Activated naive CD4-positive, alpha-beta T cell treated with anti-CD3 and anti-CD28 coated beads, Interleukin-2, amount 50 U/mL, for 16 hours (primary cell): ENCODE measurements around the gene UBR3.
"Not testable (repeated sequence)": the region's sequence is repeated elsewhere in the genome, so short reads cannot be mapped to it uniquely, and the experiment has no call there.

Experiments used
- DNase-seq: peaks from one replicate; pipeline ENCODE4 v3.0.0-alpha.2; 2020

The UBR3 gene

GRCh38 chr2:169827272-169828140 lies at the start of gene UBR3:
UBR3 (plus strand) TSS chr2:169827454; CDS start chr2:169827508, 54 bp downstream.
- DNase-seq: peak; percentile 91

- DNase-seq: no peak
Measured at GRCh38 chr2:169778446-169778845, 48.8 kb upstream of the UBR3 start.

- no peak for DNase-seq
Measured at GRCh38 chr2:169781249-169782013, 45.8 kb upstream of the UBR3 start.

GRCh38 chr2:169782513-169782912 lies 44.7 kb upstream of the UBR3 start:
- DNase-seq: no peak

- DNase-seq: no peak
Measured at GRCh38 chr2:169790581-169790980, 36.7 kb upstream of the UBR3 start.

DNA sequence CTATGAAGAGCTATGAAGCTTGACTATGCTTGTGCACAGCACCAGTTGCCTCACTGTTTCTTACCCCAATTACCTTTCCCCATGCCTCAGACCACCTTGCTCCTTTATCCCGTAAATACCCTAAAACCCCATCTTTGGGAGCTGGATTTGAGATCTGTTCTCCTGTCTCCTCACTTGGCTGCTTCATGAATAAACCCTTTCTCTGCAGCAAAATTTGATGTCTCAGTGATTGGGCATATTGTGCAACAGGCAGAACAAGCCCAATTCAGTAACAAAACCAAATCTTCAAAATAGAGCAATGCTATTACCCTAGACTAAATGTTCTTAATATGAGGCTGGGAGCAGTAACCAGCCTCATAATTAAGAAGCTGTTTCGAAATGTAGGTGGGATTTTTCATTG lies 32.1 kb upstream of the UBR3 start:
- no peak for DNase-seq

DNA sequence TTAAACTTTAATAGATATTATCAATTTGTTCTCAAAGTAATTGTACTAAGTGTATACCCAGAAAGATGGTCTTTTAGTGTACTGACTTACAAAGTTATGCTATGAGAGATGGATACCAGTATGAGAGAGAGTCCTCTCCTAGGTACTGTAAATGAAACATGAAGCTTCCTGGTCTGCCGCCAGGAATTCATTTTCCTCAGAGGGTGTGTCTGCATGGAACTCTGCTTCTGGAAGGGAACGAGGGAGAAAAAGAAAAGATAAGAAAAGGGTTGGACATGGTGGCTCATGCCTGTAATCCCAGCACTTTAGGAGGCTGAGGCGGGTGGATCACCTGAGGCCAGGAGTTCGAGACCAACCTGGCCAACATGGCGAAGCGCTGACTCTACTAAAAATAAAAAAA lies 30.8 kb upstream of the UBR3 start:
- DNase-seq: no peak

DNA sequence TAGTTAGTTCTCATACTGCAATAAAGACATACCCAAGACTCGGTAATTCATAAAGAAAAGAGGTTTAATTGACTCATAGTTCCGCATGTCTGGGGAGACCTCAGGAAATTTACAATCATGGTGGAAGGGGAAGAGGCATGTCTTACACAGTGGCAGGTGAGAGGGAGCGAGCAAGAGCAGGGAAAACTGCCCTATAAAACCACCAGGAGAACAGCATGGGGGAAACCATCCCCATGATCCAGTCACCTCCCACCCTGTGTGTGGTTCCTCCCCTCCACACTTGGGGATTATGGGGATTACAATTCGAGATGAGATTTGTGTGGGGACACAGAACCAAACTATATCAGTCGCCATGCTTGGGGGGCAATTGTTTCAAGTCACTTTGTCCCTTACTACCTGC lies 29.7 kb upstream of the UBR3 start:
- no peak for DNase-seq

GRCh38 chr2:169798397-169798717 lies 28.9 kb upstream of the UBR3 start:
- DNase-seq: no peak

GRCh38 chr2:169798718-169799592 lies 28.3 kb upstream of the UBR3 start, which contains the start of gene SSB:
SSB (plus strand) TSS chr2:169798871; CDS start chr2:169800961, 2,090 bp downstream.
- DNase-seq: peak; percentile 95

DNA sequence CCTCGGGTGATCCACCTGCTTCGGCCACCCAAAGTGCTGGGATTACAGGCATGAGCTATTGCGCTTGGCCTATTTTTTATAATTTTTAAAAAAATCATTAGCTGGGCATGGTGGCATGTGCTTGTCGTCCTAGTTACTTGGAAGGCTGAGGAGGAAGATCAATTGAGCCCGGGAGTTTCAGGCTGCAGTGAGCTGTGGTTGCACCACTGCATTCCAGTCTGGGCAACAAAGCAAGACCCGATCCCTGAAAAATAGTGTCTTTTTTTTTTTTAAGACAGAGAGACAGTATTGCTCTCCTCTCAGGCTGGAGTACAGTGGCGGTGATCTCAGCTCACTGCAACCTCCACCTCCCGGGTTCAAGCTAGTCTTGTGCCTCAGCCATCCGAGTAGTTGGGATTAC lies 23.8 kb upstream of the UBR3 start:
- no peak for DNase-seq

DNA sequence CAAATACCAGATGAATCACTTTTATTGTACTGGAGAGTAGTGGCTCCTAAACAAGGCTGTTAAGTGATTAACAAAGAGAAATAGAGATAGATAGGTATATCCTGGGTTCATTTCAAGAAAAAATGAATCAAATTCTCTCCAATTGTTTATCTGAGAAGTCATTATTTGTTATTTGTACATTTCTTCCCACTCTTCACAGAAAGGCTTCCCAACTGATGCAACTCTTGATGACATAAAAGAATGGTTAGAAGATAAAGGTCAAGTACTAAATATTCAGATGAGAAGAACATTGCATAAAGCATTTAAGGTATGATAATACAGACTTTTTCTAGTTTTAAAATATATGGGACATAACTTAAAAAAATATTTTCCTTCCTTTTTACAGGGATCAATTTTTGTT lies 20.7 kb upstream of the UBR3 start:
- no peak for DNase-seq

GRCh38 chr2:169808221-169808620 lies 19.0 kb upstream of the UBR3 start:
- DNase-seq: no peak

- no peak for DNase-seq
Measured at GRCh38 chr2:169815849-169816248, 11.4 kb upstream of the UBR3 start.

DNA sequence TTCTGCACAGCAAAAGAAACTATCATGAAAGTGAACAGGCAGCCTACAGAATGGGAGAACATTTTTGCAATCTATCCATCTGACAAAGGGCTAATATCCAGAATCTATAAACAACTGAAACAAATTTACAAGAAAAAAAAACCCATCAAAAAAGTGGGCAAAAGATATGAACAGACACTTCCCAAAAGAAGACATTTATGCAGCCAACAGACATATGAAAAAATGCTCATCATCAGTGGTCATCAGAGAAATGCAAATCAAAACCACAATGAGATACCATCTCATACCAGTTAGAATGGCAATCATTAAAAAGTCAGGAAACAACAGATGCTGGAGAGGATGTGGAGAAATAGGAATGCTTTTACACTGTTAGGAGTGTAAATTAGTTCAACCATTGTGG lies 10.3 kb upstream of the UBR3 start:
- DNase-seq: not testable (repeated sequence)

GRCh38 chr2:169817369-169817768 lies 9.9 kb upstream of the UBR3 start:
- DNase-seq: not testable (repeated sequence)

GRCh38 chr2:169818241-169818640 lies 9.0 kb upstream of the UBR3 start:
- DNase-seq: no peak

DNA sequence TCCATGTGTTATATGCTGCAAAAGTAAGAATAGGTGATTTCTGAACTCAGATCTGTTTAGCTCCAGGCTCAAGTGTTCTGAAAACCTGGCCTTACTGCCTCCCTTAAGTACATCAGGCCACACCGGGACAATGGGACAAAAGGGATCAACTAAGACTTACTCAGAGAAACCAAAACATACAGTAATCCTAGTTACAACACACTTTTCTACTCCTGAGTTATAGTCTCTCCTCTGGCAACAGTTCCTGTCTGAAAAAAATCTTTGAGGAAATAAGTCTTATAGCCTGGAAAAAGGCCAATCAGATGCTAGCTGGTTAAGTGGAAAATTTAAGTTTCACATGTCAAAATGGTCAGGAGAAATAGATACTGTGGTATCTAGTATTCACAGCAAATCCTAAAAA lies 8.1 kb upstream of the UBR3 start:
- no peak for DNase-seq

DNA sequence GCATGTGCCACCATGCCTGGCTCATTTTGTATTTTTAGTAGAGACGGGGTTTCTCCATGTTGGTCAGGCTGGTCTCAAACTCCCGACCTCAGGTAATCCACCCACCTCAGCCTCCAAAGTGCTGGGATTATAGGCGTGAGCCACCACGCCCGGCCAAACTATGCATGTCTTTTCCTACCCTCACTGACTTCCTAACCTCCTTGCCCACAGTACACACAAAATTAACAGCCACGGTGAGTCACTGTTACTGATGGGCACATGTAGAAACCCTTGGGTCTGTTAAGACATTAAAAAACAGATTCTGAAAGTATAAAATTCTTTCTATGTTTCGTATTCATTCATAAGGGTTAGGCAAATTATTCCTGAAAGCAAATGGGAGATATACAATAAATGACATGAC lies 7.2 kb upstream of the UBR3 start:
- DNase-seq: not testable (repeated sequence)

GRCh38 chr2:169822036-169822435 lies 5.2 kb upstream of the UBR3 start:
- DNase-seq: no peak

- DNase-seq: no peak
Measured at GRCh38 chr2:169822785-169823392, 4.4 kb upstream of the UBR3 start.

DNA sequence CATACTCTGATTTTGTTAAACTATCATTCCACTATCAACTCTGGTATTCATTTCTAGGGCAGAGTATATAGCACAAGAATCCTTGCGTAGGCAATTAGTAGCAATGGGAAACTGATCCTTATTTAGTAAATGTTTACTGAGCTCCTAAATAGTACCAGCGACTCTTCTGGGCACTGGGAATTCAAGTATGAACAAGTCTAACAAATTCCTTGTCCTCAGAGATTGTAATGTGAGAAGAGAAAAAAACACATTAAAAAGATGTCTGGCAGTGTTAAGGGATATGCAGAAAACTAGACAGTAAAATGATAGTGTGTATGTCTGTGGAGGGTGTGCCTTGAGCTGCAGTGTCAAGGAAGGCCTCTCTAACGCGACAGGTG lies 3.3 kb upstream of the UBR3 start:
- no peak for DNase-seq
